ENCODE results near the gene SPTBN5. TPM values are rescaled to one million over a fixed set of nuclear protein-coding genes. Genes with fewer than 3 reads are reported as not detected.

Gene SPTBN5
- total and polyA plus RNA-seq, 10 of the 15 experiments (the other 5 are each of a cell fraction or from before 2014, with no cell fraction given) = under 0.01 to 0.18 (median 0.04) TPM; not detected in 4

- no peak overlapping the region for H3K27ac ChIP-seq (ENCODE audit: control insufficient read depth, insufficient read depth)
- ChIA-PET CTCF (no interaction called here), SMC1A (ENCODE audit: uncharacterized antibody, unreplicated experiment) (interaction anchor here (0.8 to 1.4 kb wide), 2 partner anchors 9 to 63 kb away, joined by 3 read pairs; partner anchors contain the start of gene JMJD7), RAD21 (ENCODE audit: unreplicated experiment) (interaction anchor here (0.6 kb wide), 1 partner anchor 34 kb away, joined by 3 read pairs; no protein-coding TSS in a partner anchor), POLR2A (no interaction called here)
- ATAC-seq = no peak
- WGBS (ENCODE audit: insufficient coverage, insufficient replicate concordance, low lambda C conversion rate, missing lambda C conversion rate) = 93% methylated on average over 23 of the region's 23 CpGs
- DNase-seq (ENCODE audit: low read depth, low spot score) = no peak
- H3K4me2 ChIP-seq (ENCODE audit: control insufficient read depth, insufficient read depth) = no peak overlapping the region
- no peaks in the 10 kb centered on the region; a peak in 1 of 4 replicates for H3K36me3 ChIP-seq (ENCODE audit: control insufficient read depth in 2 of 2, insufficient read depth in 2 of 2, low read length in 1 of 2)
- H3K4me1 ChIP-seq (ENCODE audit: control insufficient read depth, insufficient read depth, low read length) = no peaks in the 10 kb centered on the region
- intact Hi-C loops (cut with micrococcal nuclease; ENCODE audit: unreplicated experiment) (no loop called here), in situ Hi-C loops (cut with MboI) (no loop called here)
- no peak for FAIRE-seq
- no TSS peak for BruUV-seq (replicated peaks)
- TF ChIP-seq HDGF (IDR thresholded peaks at IDR 0.05) = no peak
- H3K79me2 ChIP-seq (ENCODE audit: control insufficient read depth, insufficient read depth, low read length) = no peaks in the 10 kb centered on the region
- no peak overlapping the region for H3K4me3 ChIP-seq
- H3K27me3 ChIP-seq (replicated peaks in 1 of 2; ENCODE audit: control insufficient read depth in 2 of 2, insufficient read depth in 2 of 2, low read length in 1 of 2) = no peaks in the 10 kb centered on the region
- H3K9me3 ChIP-seq (replicated peaks; ENCODE audit: control insufficient read depth, insufficient read depth, low read length) = no peaks in the 10 kb centered on the region
- H2AFZ ChIP-seq (ENCODE audit: control insufficient read depth, low read depth, low read length) = no peak overlapping the region
- H4K20me1 ChIP-seq (ENCODE audit: control insufficient read depth, insufficient read depth) = no peaks in the 10 kb centered on the region
- no peak overlapping the region for H3K9ac ChIP-seq (ENCODE audit: control insufficient read depth, insufficient read depth, low read length)
Observed at GRCh38 chr15:41836713-41837454, 57.0 kb downstream of the SPTBN5 start.

- RAD21 ChIA-PET (ENCODE audit: unreplicated experiment) = interaction anchor here (0.6 kb wide), 1 partner anchor 34 kb away, joined by 3 read pairs; no protein-coding TSS in a partner anchor
- in situ Hi-C loops (cut with MboI) (no loop called here), intact Hi-C loops (cut with micrococcal nuclease; ENCODE audit: unreplicated experiment) (no loop called here)
- BruUV-seq (replicated peaks) = no TSS peak
- no peak for ATAC-seq
- H3K4me1 ChIP-seq (ENCODE audit: control insufficient read depth, insufficient read depth, low read length) = no peaks in the 10 kb centered on the region
- no peak for FAIRE-seq
- no peaks in the 10 kb centered on the region for H3K27me3 ChIP-seq (replicated peaks in 1 of 2; ENCODE audit: control insufficient read depth in 2 of 2, insufficient read depth in 2 of 2, low read length in 1 of 2)
- no peak overlapping the region for H3K27ac ChIP-seq (ENCODE audit: control insufficient read depth, insufficient read depth)
- CTCF ChIA-PET = no interaction called here
- H2AFZ ChIP-seq (ENCODE audit: control insufficient read depth, low read depth, low read length) = no peak overlapping the region
- H3K9ac ChIP-seq (ENCODE audit: control insufficient read depth, insufficient read depth, low read length) = no peak overlapping the region
- 6% methylated on average over 6 of the region's 6 CpGs for WGBS (ENCODE audit: insufficient coverage, insufficient replicate concordance, low lambda C conversion rate, missing lambda C conversion rate)
- H3K9me3 ChIP-seq (replicated peaks; ENCODE audit: control insufficient read depth, insufficient read depth, low read length) = no peaks in the 10 kb centered on the region
- no peaks in the 10 kb centered on the region for H4K20me1 ChIP-seq (ENCODE audit: control insufficient read depth, insufficient read depth)
- H3K36me3 ChIP-seq (ENCODE audit: control insufficient read depth in 2 of 2, insufficient read depth in 2 of 2, low read length in 1 of 2) = no peaks in the 10 kb centered on the region; a peak in 1 of 4 replicates
- SMC1A ChIA-PET (ENCODE audit: uncharacterized antibody, unreplicated experiment) = no interaction called here
- no peak overlapping the region for H3K4me3 ChIP-seq
- H3K79me2 ChIP-seq (ENCODE audit: control insufficient read depth, insufficient read depth, low read length) = no peaks in the 10 kb centered on the region
- POLR2A ChIA-PET = no interaction called here
- H3K4me2 ChIP-seq (ENCODE audit: control insufficient read depth, insufficient read depth) = no peak overlapping the region
- DNase-seq (ENCODE audit: low read depth, low spot score) = no peak
- no peak for TF ChIP-seq BCL11A (IDR thresholded peaks at IDR 0.05; ENCODE audit: low read depth, low read length)
- no peak for TF ChIP-seq ZNF592 (IDR thresholded peaks at IDR 0.05)
- no peak for TF ChIP-seq ELK1 (IDR thresholded peaks at IDR 0.05; ENCODE audit: low read depth, low read length)
- no peak for TF ChIP-seq PBX3 (IDR thresholded peaks at IDR 0.05; ENCODE audit: insufficient replicate concordance, low read depth, low read length)
- TF ChIP-seq LARP7 (IDR thresholded peaks at IDR 0.05) = no peak
- no peak for TF ChIP-seq IRF3 (IDR thresholded peaks at IDR 0.05)
- no peak for TF ChIP-seq GATAD2B (conservative IDR thresholded peaks at IDR 0.05; ENCODE audit: low read depth)
- no peak for TF ChIP-seq CBFB (IDR thresholded peaks at IDR 0.05; ENCODE audit: low read depth)
Observed at GRCh38 chr15:41836073-41836472, 57.8 kb downstream of the SPTBN5 start.

Data from GM12878 (cell line).